ENCODE results near the gene CNTNAP3. TPM values are rescaled to one million over a fixed set of nuclear protein-coding genes. Genes with fewer than 3 reads are reported as not detected.
"Not testable (repeated sequence)": the region's sequence is repeated elsewhere in the genome, so short reads cannot be mapped to it uniquely, and the experiment has no call there.

CNTNAP3 gene
- total RNA-seq (10 to 100 TPM; 21.3 to 22.5 TPM), polyA plus RNA-seq (ENCODE audit: insufficient read length in 2 of 2) (1 to 10 TPM; 7.8 to 9.9 TPM)
- long read RNA-seq, donor 1 = 0 reads
- long read RNA-seq, donor 2 = 0 reads
- long read RNA-seq, donor 3 = 0 reads
- long read RNA-seq, donor 4 = 0 reads

DNA sequence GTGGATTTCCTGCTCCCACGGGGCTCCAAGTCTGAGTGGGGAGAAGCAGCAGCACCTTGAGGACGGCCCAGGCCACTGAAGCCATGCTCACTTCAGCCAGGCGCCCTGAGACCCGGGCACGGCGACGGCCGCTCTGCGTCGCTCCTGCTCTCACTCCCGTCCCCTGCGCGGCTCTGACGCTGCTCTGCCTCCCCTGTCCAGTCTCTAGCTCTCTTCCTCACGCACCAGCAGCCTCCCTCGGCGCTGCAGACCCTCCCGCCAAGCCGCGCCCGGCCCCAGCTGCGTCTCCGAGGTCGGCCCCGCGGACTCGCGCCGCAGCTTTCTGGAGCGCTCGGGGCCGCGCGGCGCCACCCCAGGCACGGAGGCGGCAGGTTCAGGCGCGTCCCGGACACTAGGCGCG lies at the start of gene CNTNAP3:
Gene CNTNAP3 (minus strand): TSS at position 188 of the 400 bp plus-strand sequence. CDS start 103 bp downstream, at position 85.
- peak in 1 of 6 donors; percentile 31 for DNase-seq (ENCODE audit: low read depth in 4 of 6, low spot score in 6 of 6)
- not testable (repeated sequence) for H3K27ac ChIP-seq (ENCODE audit: low read depth, low read length); H3K36me3 ChIP-seq (ENCODE audit: control insufficient read depth, insufficient read depth, low read length); H3K9me3 ChIP-seq (ENCODE audit: control insufficient read depth, insufficient read depth, low read length); H3K27me3 ChIP-seq (ENCODE audit: control insufficient read depth, insufficient read depth, low read length); H3K4me1 ChIP-seq (ENCODE audit: control insufficient read depth, insufficient read depth, low read length)
- peak within 1 kb of the TSS; percentile 21 for H3K4me3 ChIP-seq (ENCODE audit: low read depth, low read length)
- WGBS (ENCODE audit: insufficient coverage) = no CpG with 5 or more reads among the region's 42 CpGs

DNA sequence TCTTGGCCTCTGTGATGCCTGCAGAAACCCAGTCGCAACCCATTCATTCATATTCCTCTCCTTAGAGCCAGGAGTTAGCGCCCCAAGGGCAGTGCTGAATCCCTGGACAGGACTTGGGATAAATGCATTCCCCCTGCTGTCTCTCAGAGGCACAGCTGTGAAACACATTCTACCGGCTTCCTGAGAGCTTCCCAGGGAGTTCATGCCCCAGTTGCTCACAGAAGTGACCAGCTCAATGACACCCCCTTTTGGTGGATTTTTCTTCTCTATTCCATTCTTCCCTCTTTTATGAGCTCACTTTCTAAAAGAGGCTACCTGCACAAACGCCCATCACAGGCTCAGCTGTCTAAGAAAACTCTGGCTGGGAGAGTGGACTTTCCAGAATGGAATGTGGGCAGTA lies 8.0 kb downstream of the CNTNAP3 start:
- H3K36me3 ChIP-seq (ENCODE audit: control insufficient read depth, insufficient read depth, low read length); H3K27ac ChIP-seq (ENCODE audit: low read depth, low read length); H3K4me1 ChIP-seq (ENCODE audit: control insufficient read depth, insufficient read depth, low read length); DNase-seq (ENCODE audit: low read depth in 4 of 6, low spot score in 6 of 6); H3K27me3 ChIP-seq (ENCODE audit: control insufficient read depth, insufficient read depth, low read length); H3K9me3 ChIP-seq (ENCODE audit: control insufficient read depth, insufficient read depth, low read length); H3K4me3 ChIP-seq (ENCODE audit: low read depth, low read length): not testable (repeated sequence)
- WGBS (ENCODE audit: insufficient coverage) = no CpG with 5 or more reads among the region's 4 CpGs

- DNase-seq (ENCODE audit: low read depth in 4 of 6, low spot score in 6 of 6); H3K27me3 ChIP-seq (ENCODE audit: control insufficient read depth, insufficient read depth, low read length); H3K4me1 ChIP-seq (ENCODE audit: control insufficient read depth, insufficient read depth, low read length); H3K36me3 ChIP-seq (ENCODE audit: control insufficient read depth, insufficient read depth, low read length); H3K9me3 ChIP-seq (ENCODE audit: control insufficient read depth, insufficient read depth, low read length); H3K4me3 ChIP-seq (ENCODE audit: low read depth, low read length); H3K27ac ChIP-seq (ENCODE audit: low read depth, low read length): not testable (repeated sequence)
- no CpG with 5 or more reads among the region's 4 CpGs for WGBS (ENCODE audit: insufficient coverage)
Measured at GRCh38 chr9:39242513-39242912, 45.5 kb downstream of the CNTNAP3 start.

DNA sequence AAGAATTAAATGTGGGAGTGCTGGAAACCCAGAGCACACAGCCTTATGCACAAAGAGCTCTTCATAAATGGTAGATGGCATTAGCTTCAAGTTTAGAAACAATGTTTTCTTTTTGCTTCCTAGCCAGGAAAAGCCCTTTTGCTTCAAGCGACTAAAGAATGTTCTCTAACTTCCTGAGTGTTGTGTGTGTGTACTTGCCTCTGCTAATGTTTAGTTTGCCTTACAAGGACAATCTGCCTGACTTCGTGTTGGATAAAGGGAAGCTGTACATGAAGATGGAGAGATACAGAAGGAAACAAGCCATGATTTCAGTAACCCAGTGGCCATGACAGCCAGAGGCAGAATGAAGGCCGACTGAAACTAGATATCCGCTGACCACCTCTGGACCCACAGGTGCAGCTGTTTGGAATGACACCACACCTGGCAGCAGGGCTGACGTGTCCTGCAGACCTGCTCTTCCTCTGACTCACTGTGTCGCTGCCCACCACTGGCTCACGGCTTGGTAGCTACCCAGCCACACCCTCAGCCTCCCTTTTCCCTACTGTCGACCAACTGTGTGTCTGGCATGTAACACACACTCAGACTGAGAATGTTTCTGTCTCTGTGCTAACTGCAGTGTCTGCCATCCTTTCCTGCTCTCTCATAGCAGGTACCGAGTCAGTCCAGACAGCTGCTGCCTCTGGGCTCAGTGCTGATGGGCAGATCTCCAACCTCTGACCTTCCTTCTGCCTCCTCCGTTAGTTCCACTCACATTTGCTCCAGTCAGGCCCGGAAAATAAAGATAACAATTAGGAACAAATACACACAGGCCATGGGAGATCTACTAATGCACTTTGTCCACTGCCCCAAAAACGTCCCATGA lies 55.6 kb downstream of the CNTNAP3 start:
- not testable (repeated sequence) for H3K4me1 ChIP-seq (ENCODE audit: control insufficient read depth, insufficient read depth, low read length); H3K27ac ChIP-seq (ENCODE audit: low read depth, low read length); H3K27me3 ChIP-seq (ENCODE audit: control insufficient read depth, insufficient read depth, low read length); H3K36me3 ChIP-seq (ENCODE audit: control insufficient read depth, insufficient read depth, low read length); H3K4me3 ChIP-seq (ENCODE audit: low read depth, low read length); H3K9me3 ChIP-seq (ENCODE audit: control insufficient read depth, insufficient read depth, low read length); DNase-seq (ENCODE audit: low read depth in 4 of 6, low spot score in 6 of 6)
- WGBS (ENCODE audit: insufficient coverage) = no CpG with 5 or more reads among the region's 12 CpGs

DNA sequence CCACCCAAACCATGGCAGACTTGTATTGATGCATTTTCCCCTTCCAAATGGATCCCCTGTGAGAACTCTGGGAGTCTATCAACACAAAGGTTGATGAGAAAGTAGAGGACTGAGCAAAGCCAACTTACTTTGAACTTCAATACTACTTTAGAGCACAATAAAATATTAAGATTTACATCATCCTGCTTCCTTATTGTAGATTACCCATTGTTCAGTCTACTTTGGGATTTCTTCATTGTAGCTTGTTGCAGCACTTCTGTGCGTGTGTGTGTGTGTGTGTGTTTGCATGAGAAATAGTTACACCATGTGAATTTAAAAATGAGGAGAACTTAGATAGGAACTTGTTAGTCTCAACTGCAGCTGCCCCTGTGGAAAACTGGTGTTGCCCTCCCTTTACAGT lies 72.0 kb downstream of the CNTNAP3 start:
- H3K27me3 ChIP-seq (ENCODE audit: control insufficient read depth, insufficient read depth, low read length); H3K4me3 ChIP-seq (ENCODE audit: low read depth, low read length); H3K9me3 ChIP-seq (ENCODE audit: control insufficient read depth, insufficient read depth, low read length); H3K4me1 ChIP-seq (ENCODE audit: control insufficient read depth, insufficient read depth, low read length); H3K36me3 ChIP-seq (ENCODE audit: control insufficient read depth, insufficient read depth, low read length); DNase-seq (ENCODE audit: low read depth in 4 of 6, low spot score in 6 of 6); H3K27ac ChIP-seq (ENCODE audit: low read depth, low read length): not testable (repeated sequence)
- WGBS (ENCODE audit: insufficient coverage) = no CpG with 5 or more reads among the region's 1 CpG

DNA sequence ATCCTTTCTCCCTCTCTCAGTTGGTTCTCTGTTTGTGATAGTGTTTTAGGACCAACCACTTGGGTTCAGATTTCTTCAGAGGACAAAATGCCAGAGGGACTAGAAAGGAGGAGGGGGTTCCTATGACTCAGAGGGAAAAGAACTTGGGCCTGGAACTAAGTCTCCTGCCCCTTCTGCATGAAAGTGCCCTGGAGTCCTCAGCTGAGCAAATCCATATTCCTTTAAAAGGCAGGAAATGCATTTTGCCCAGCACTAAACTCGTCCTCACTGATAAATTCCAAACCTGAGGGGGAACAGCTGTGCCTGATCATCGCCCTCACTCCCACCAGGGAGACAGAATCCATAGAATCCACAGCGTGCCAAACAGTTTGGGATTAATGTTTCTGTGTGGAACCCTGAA lies 78.2 kb downstream of the CNTNAP3 start:
- DNase-seq (ENCODE audit: low read depth in 4 of 6, low spot score in 6 of 6); H3K4me3 ChIP-seq (ENCODE audit: low read depth, low read length); H3K36me3 ChIP-seq (ENCODE audit: control insufficient read depth, insufficient read depth, low read length); H3K27ac ChIP-seq (ENCODE audit: low read depth, low read length); H3K4me1 ChIP-seq (ENCODE audit: control insufficient read depth, insufficient read depth, low read length); H3K27me3 ChIP-seq (ENCODE audit: control insufficient read depth, insufficient read depth, low read length); H3K9me3 ChIP-seq (ENCODE audit: control insufficient read depth, insufficient read depth, low read length): not testable (repeated sequence)
- no CpG with 5 or more reads among the region's 3 CpGs for whole genome bisulfite sequencing (ENCODE audit: insufficient coverage)

- not testable (repeated sequence) for DNase-seq (ENCODE audit: low read depth in 4 of 6, low spot score in 6 of 6); H3K9me3 ChIP-seq (ENCODE audit: control insufficient read depth, insufficient read depth, low read length); H3K4me1 ChIP-seq (ENCODE audit: control insufficient read depth, insufficient read depth, low read length); H3K36me3 ChIP-seq (ENCODE audit: control insufficient read depth, insufficient read depth, low read length); H3K27ac ChIP-seq (ENCODE audit: low read depth, low read length); H3K27me3 ChIP-seq (ENCODE audit: control insufficient read depth, insufficient read depth, low read length); H3K4me3 ChIP-seq (ENCODE audit: low read depth, low read length)
- no CpG with 5 or more reads among the region's 6 CpGs for WGBS (ENCODE audit: insufficient coverage)
Measured at GRCh38 chr9:39206643-39207042, 81.3 kb downstream of the CNTNAP3 start.

DNA sequence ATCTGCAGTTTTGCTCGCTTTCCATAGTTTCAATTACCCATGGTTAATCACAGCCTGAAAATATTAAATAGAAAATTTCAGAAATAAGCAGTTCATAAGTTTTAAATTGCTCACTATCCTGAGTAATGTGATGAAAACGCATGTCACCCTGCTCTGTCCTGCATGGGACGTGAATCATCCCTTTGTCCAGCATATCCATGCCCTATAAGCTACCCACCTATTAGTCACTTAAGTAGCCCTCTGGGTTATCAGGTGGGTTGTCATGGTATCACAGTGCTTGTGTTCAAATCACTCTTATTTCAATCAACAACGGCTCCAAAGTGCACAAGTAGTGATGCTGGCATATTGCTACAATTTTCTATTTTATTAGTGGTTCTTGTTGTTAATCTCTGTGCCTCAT lies 82.1 kb downstream of the CNTNAP3 start:
- H3K9me3 ChIP-seq (ENCODE audit: control insufficient read depth, insufficient read depth, low read length); DNase-seq (ENCODE audit: low read depth in 4 of 6, low spot score in 6 of 6); H3K27me3 ChIP-seq (ENCODE audit: control insufficient read depth, insufficient read depth, low read length); H3K4me1 ChIP-seq (ENCODE audit: control insufficient read depth, insufficient read depth, low read length); H3K36me3 ChIP-seq (ENCODE audit: control insufficient read depth, insufficient read depth, low read length); H3K4me3 ChIP-seq (ENCODE audit: low read depth, low read length); H3K27ac ChIP-seq (ENCODE audit: low read depth, low read length): not testable (repeated sequence)
- WGBS (ENCODE audit: insufficient coverage) = no CpG with 5 or more reads among the region's 4 CpGs

GRCh38 chr9:39200412-39200811 lies 87.6 kb downstream of the CNTNAP3 start:
- H3K9me3 ChIP-seq (ENCODE audit: control insufficient read depth, insufficient read depth, low read length); H3K36me3 ChIP-seq (ENCODE audit: control insufficient read depth, insufficient read depth, low read length); DNase-seq (ENCODE audit: low read depth in 4 of 6, low spot score in 6 of 6); H3K27me3 ChIP-seq (ENCODE audit: control insufficient read depth, insufficient read depth, low read length); H3K27ac ChIP-seq (ENCODE audit: low read depth, low read length); H3K4me1 ChIP-seq (ENCODE audit: control insufficient read depth, insufficient read depth, low read length); H3K4me3 ChIP-seq (ENCODE audit: low read depth, low read length): not testable (repeated sequence)

DNA sequence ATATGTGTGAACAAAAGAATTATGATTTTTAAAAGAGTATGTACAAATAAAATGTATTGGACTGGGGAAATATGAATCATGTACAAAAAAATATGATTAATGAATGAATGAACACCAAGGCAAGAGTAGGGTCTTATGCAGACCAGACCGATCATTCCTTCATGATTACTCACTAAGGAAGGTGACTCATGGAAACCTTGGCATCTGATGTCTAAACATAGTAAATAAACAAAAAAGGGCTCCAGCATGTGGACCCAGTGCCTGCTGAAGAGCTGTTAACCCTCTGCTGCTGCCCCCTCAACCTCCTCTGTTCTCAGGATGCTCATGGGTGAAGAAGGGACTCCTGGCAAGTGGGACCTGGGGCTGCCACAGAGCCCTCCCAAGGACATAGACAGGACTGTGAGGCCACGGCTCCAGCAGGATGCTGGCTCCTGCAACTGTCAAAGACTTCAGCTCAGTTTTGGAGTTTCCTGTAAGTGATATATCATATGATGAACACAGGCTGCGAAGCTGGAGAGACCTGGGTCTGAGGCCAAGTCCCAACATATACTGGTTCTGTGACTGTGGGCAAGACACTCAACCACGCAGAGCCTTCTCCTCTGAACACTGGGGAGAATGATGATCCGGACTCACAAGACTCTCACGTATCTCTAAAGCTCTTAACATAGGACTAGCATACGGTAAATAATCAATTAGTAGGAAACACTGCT lies 89.8 kb downstream of the CNTNAP3 start:
- not testable (repeated sequence) for H3K4me3 ChIP-seq (ENCODE audit: low read depth, low read length); H3K27me3 ChIP-seq (ENCODE audit: control insufficient read depth, insufficient read depth, low read length); H3K4me1 ChIP-seq (ENCODE audit: control insufficient read depth, insufficient read depth, low read length); H3K27ac ChIP-seq (ENCODE audit: low read depth, low read length); H3K9me3 ChIP-seq (ENCODE audit: control insufficient read depth, insufficient read depth, low read length); DNase-seq (ENCODE audit: low read depth in 4 of 6, low spot score in 6 of 6); H3K36me3 ChIP-seq (ENCODE audit: control insufficient read depth, insufficient read depth, low read length)
- WGBS (ENCODE audit: insufficient coverage) = no CpG with 5 or more reads among the region's 7 CpGs
